NCI-H82 (cell line): ENCODE results near the gene COMMD2.

Experiments used
- DNase-seq: peaks from one replicate; lab custom pipeline; 2025; lab: John Stamatoyannopoulos, UW

COMMD2 gene

GRCh38 chr3:149702691-149703441 is 49.4 kb downstream of the COMMD2 start:
- no peak for DNase-seq

- DNase-seq: no peak
These were observed 50.3 kb downstream of the COMMD2 start for GRCh38 chr3:149701977-149702350.

GRCh38 chr3:149701206-149701976 is 50.9 kb downstream of the COMMD2 start:
- no peak for DNase-seq
